NB4 (cell line): ENCODE results near the gene SMIM43.

ENCODE experiments used
- MYC ChIP-seq: IDR thresholded peaks from 2 replicates; pipeline ENCODE4 v1.6.1; 2011; ENCODE audit warnings: low read depth, low read length
- POLR2A ChIP-seq: IDR thresholded peaks from 2 replicates; pipeline ENCODE4 v1.6.1; 2011; ENCODE audit warnings: mild to moderate bottlenecking; ENCODE audit not compliant: insufficient read length; ENCODE audit errors: extremely low read depth
- TF ChIP-seq, protein P1 (sequence below): IDR thresholded peaks from one replicate; pipeline ENCODE4 v1.5.1; 2012; ENCODE audit warnings: low read depth, low read length
- TF ChIP-seq, protein P2 (sequence below): IDR thresholded peaks from 2 replicates; pipeline ENCODE4 v1.6.1; 2011; ENCODE audit warnings: low read depth, low read length

DNA sequence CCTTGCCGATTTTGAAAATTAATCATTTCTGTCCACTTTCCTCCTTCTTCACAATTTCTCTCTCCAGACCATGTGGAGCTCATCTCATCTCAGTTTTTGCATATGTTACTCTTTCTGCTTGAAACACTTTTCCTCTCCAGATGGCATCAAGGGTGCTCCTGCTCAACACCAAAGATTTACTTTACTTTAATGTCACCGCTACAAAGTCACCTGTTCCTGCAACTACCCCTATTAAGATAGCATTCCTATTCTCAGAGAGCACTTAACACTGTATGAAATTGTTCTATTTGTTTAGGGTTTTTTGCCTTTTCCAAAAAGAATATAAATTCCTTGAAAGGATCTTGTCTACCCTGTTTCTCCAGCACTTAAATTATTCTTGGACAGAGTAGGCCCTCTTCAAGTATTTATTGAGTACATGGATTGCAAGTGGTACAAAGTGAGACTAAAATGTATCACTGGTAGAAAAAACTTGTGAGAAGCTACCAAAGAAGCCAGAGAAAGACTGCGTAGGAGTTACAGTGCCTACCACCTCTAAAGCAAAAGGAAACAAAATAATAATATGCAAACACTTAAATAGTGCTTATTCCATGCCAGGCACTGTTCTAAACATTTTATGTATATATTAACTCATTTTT lies 35.0 kb upstream of the SMIM43 start:
- TF ChIP-seq, protein P1, sequence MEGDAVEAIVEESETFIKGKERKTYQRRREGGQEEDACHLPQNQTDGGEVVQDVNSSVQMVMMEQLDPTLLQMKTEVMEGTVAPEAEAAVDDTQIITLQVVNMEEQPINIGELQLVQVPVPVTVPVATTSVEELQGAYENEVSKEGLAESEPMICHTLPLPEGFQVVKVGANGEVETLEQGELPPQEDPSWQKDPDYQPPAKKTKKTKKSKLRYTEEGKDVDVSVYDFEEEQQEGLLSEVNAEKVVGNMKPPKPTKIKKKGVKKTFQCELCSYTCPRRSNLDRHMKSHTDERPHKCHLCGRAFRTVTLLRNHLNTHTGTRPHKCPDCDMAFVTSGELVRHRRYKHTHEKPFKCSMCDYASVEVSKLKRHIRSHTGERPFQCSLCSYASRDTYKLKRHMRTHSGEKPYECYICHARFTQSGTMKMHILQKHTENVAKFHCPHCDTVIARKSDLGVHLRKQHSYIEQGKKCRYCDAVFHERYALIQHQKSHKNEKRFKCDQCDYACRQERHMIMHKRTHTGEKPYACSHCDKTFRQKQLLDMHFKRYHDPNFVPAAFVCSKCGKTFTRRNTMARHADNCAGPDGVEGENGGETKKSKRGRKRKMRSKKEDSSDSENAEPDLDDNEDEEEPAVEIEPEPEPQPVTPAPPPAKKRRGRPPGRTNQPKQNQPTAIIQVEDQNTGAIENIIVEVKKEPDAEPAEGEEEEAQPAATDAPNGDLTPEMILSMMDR = no peak
- TF ChIP-seq, protein P2, sequence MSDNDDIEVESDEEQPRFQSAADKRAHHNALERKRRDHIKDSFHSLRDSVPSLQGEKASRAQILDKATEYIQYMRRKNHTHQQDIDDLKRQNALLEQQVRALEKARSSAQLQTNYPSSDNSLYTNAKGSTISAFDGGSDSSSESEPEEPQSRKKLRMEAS = no peak
- TF ChIP-seq POLR2A (no peak), MYC (no peak)
